Measurements from ENCODE around the gene TNFRSF18.
A peak's percentile ranks its signal among the peaks of the same experiment; 100 is the strongest.

Gene TNFRSF18

GRCh38 chr1:1171546-1172340 lies 34.6 kb downstream of the TNFRSF18 start:
- H3K27me3 ChIP-seq (ENCODE audit: insufficient read depth, poor library complexity, severe bottlenecking), result peaks cover 9% of the 10 kb centered on the region
- H3K4me3 ChIP-seq (replicated peaks; ENCODE audit: insufficient read depth, low read length), result no peak overlapping the region
- no peak for TF ChIP-seq GABPA (IDR thresholded peaks at IDR 0.05; ENCODE audit: low read depth)
- TF ChIP-seq SPI1 (IDR thresholded peaks at IDR 0.05; ENCODE audit: borderline replicate concordance, low read depth), result no peak
- TF ChIP-seq REST (IDR thresholded peaks at IDR 0.05; ENCODE audit: insufficient replicate concordance, low read depth), result no peak
- TF ChIP-seq POLR2AphosphoS5 (IDR thresholded peaks at IDR 0.05; ENCODE audit: low read depth), result no peak
- no peak for TF ChIP-seq CTCF (IDR thresholded peaks at IDR 0.05; ENCODE audit: insufficient read depth, low read length)
- H3K27ac ChIP-seq (replicated peaks), result no peak overlapping the region
- peak in 1 of 2 experiments; percentile 25 for DNase-seq (ENCODE audit: low read depth in 1 of 2, low spot score in 1 of 2)

- no peak for DNase-seq (ENCODE audit: low read depth in 1 of 2, low spot score in 1 of 2)
- no peak overlapping the region for H3K27ac ChIP-seq (replicated peaks)
- peaks cover 9% of the 10 kb centered on the region for H3K27me3 ChIP-seq (ENCODE audit: insufficient read depth, poor library complexity, severe bottlenecking)
- no peak for TF ChIP-seq GABPA (IDR thresholded peaks at IDR 0.05; ENCODE audit: low read depth)
- no peak overlapping the region for H3K4me3 ChIP-seq (replicated peaks; ENCODE audit: insufficient read depth, low read length)
Observed at GRCh38 chr1:1171161-1171545, 35.2 kb downstream of the TNFRSF18 start.

GRCh38 chr1:1170215-1171091 lies 35.9 kb downstream of the TNFRSF18 start:
- peak in 1 of 2 experiments; percentile 31 for DNase-seq (ENCODE audit: low read depth in 1 of 2, low spot score in 1 of 2)
- H3K4me3 ChIP-seq (replicated peaks; ENCODE audit: insufficient read depth, low read length), result no peak overlapping the region

More at GRCh38 chr1:1170215-1171091, 35.9 kb downstream of the TNFRSF18 start:
- TF ChIP-seq GABPA (IDR thresholded peaks at IDR 0.05; ENCODE audit: low read depth) (no peak), SPI1 (IDR thresholded peaks at IDR 0.05; ENCODE audit: borderline replicate concordance, low read depth) (no peak), CTCF (IDR thresholded peaks at IDR 0.05; ENCODE audit: insufficient read depth, low read length) (no peak), POLR2AphosphoS5 (IDR thresholded peaks at IDR 0.05; ENCODE audit: low read depth) (no peak), REST (IDR thresholded peaks at IDR 0.05; ENCODE audit: insufficient replicate concordance, low read depth) (no peak)
- H3K27ac ChIP-seq (replicated peaks), result no peak overlapping the region
- peaks cover 9% of the 10 kb centered on the region for H3K27me3 ChIP-seq (ENCODE audit: insufficient read depth, poor library complexity, severe bottlenecking)
